HCT116 (cell line): ENCODE results near the gene PARP12. TPM values are rescaled to one million over a fixed set of nuclear protein-coding genes. Genes with fewer than 3 reads are reported as not detected.

Experiments used
- ATAC-seq: fragments of 200-7000 bp; cut with Tn5 transposase; 2 replicates; pipeline ENCODE4 v1.9.1; 2020; ENCODE audit warnings: mild to moderate bottlenecking, moderate library complexity
- BruUV-seq: library from RNA; stranded (reverse); fragments of 400-500 nt; replicated peaks from 2 replicates; lab custom pipeline; 2021; lab: Mats Ljungman, UMichigan
- CTCF ChIA-PET: fragments of 300-600 bp; sonication (Branson Sonifier 250); formaldehyde crosslinking; loops from one replicate; lab custom pipeline; 2021; ENCODE audit warnings: antibody characterized with exemption; lab: Charles Lee
- POLR2A ChIA-PET: fragments of 300-600, 350-600 bp; sonication (Branson Sonifier 250); formaldehyde crosslinking; loops from one replicate; lab custom pipeline; 2021; ENCODE audit warnings: antibody characterized with exemption; lab: Charles Lee
- RAD21 ChIA-PET, 2 experiments: fragments of 300-600 bp; sonication (Branson Sonifier 250); formaldehyde crosslinking; loops; one replicate each; lab custom pipeline; 2023; ENCODE audit warnings: low total read pairs in 2 of 2; ENCODE audit not compliant: uncharacterized antibody in 2 of 2, unreplicated experiment in 2 of 2, low non-redundant PET in 1 of 2; lab: Charles Lee
- DNase-seq: peaks from one replicate; pipeline ENCODE4 v3.0.0-alpha.2; 2010; ENCODE audit warnings: low read depth, low spot score
- H2AFZ ChIP-seq: fragments of 200-600 bp; shearing (Covaris generic), sonication (generic); 2 replicates; pipeline ENCODE4 v1.6.1; 2017; ENCODE audit warnings: low read depth, mixed run types, mixed read lengths, antibody characterized with exemption, low read length; ENCODE audit not compliant: poor library complexity, severe bottlenecking
- H3K27ac ChIP-seq: 2 replicates; pipeline ENCODE4 v1.5.1; 2012; ENCODE audit warnings: low read depth, low read length
- H3K27me3 ChIP-seq: fragments of 200-600 bp; sonication (generic); 2 replicates; pipeline ENCODE4 v1.6.1; 2016; ENCODE audit warnings: mixed run types, low read length, mixed read lengths; ENCODE audit not compliant: insufficient read depth
- H3K36me3 ChIP-seq, 2 experiments: fragments of 200-500 bp in 1 of 2; fragments of 200-600 bp in 1 of 2; sonication (Bioruptor generic) in 1 of 2; sonication (generic) in 1 of 2; 2 replicates each; pipeline versions ENCODE4 v1.5.1 to v1.6.1; 2014 to 2016; ENCODE audit warnings: low read length in 2 of 2, inconsistent platforms in 1 of 2, mixed read lengths in 1 of 2, mixed run types in 1 of 2; ENCODE audit not compliant: insufficient read depth in 2 of 2, control insufficient read depth in 1 of 2
- H3K4me1 ChIP-seq, 2 experiments: fragments of 200-600 bp in 1 of 2; sonication (generic) in 1 of 2; 2 replicates each; pipeline versions ENCODE4 v1.5.1 to v1.6.1; 2012 to 2017; ENCODE audit warnings: low read length in 2 of 2, inconsistent platforms in 1 of 2, mild to moderate bottlenecking in 1 of 2, mixed read lengths in 1 of 2, mixed run types in 1 of 2, moderate library complexity in 1 of 2; ENCODE audit not compliant: insufficient read depth in 2 of 2, control insufficient read depth in 1 of 2
- H3K4me2 ChIP-seq: fragments of 200-600 bp; sonication (generic); 2 replicates; pipeline ENCODE4 v1.6.1; 2017; ENCODE audit warnings: mixed run types, low read length, mixed read lengths
- H3K4me3 ChIP-seq, 2 experiments: fragments of 200-600 bp in 1 of 2; sonication (generic) in 1 of 2; replicated peaks in 1 of 2; 2 replicates each; pipeline ENCODE4 v1.5.1; 2011 to 2016; ENCODE audit warnings: low read length in 2 of 2, control low read depth in 1 of 2, low read depth in 1 of 2, mild to moderate bottlenecking in 1 of 2, mixed read lengths in 1 of 2, mixed run types in 1 of 2
- H3K79me2 ChIP-seq: fragments of 200-600 bp; sonication (generic); 2 replicates; pipeline ENCODE4 v1.6.1; 2017; ENCODE audit warnings: mild to moderate bottlenecking, mixed run types, low read length, moderate library complexity, mixed read lengths; ENCODE audit not compliant: insufficient read depth
- H3K9ac ChIP-seq: fragments of 200-600 bp; sonication (generic); 2 replicates; pipeline ENCODE4 v1.6.1; 2016; ENCODE audit warnings: low read length, mixed read lengths
- H3K9me2 ChIP-seq: fragments of 200-600 bp; sonication (generic), shearing (Covaris generic); 2 replicates; pipeline ENCODE4 v1.6.1; 2017; ENCODE audit warnings: mixed run types, mild to moderate bottlenecking, moderate library complexity; ENCODE audit not compliant: insufficient read depth
- H3K9me3 ChIP-seq, 2 experiments: fragments of 200-500 bp in 1 of 2; fragments of 200-600 bp in 1 of 2; sonication (Bioruptor generic) in 1 of 2; sonication (generic) in 1 of 2; 2 replicates each; pipeline ENCODE4 v1.6.1; 2014 to 2017; ENCODE audit warnings: low read length in 2 of 2, mixed read lengths in 2 of 2, inconsistent platforms in 1 of 2, low read depth in 1 of 2, mild to moderate bottlenecking in 1 of 2, mixed run types in 1 of 2, moderate library complexity in 1 of 2; ENCODE audit not compliant: control insufficient read depth in 1 of 2, insufficient read depth in 1 of 2
- H4K20me1 ChIP-seq: fragments of 200-600 bp; sonication (generic), shearing (Covaris generic); 2 replicates; pipeline ENCODE4 v1.6.1; 2017; ENCODE audit warnings: mixed run types, mild to moderate bottlenecking, moderate library complexity; ENCODE audit not compliant: insufficient read depth
- ATF3 ChIP-seq: IDR thresholded peaks from 2 replicates; pipeline ENCODE4 v1.6.1; 2012
- CBX3 ChIP-seq: IDR thresholded peaks from 2 replicates; pipeline ENCODE4 v1.6.1; 2012; ENCODE audit warnings: low read depth
- CEBPB ChIP-seq: IDR thresholded peaks from 2 replicates; pipeline ENCODE4 v1.6.1; 2012; ENCODE audit warnings: low read depth
- EGR1 ChIP-seq: IDR thresholded peaks from 2 replicates; pipeline ENCODE4 v1.6.1; 2012; ENCODE audit warnings: low read depth
- ELF1 ChIP-seq: IDR thresholded peaks from 2 replicates; pipeline ENCODE4 v1.6.1; 2012; ENCODE audit warnings: low read depth, borderline replicate concordance
- EZH2 ChIP-seq: fragments of 200-600 bp; sonication (generic); IDR thresholded peaks from 2 replicates; pipeline ENCODE4 v1.6.1; 2017; ENCODE audit warnings: antibody characterized with exemption, mixed run types
- EZH2phosphoT487 ChIP-seq: fragments of 200-600 bp; IDR thresholded peaks from 2 replicates; pipeline ENCODE4 v1.6.1; 2018; ENCODE audit warnings: antibody characterized with exemption, borderline replicate concordance
- FOSL1 ChIP-seq: IDR thresholded peaks from 2 replicates; pipeline ENCODE4 v1.6.1; 2012; ENCODE audit warnings: low read depth
- JUND ChIP-seq: IDR thresholded peaks from 2 replicates; pipeline ENCODE4 v1.6.1; 2012
- REST ChIP-seq: IDR thresholded peaks from 2 replicates; pipeline ENCODE4 v1.6.1; 2012; ENCODE audit warnings: low read depth
- SIN3A ChIP-seq: IDR thresholded peaks from 2 replicates; pipeline ENCODE4 v1.6.1; 2012; ENCODE audit warnings: low read depth
- SP1 ChIP-seq: IDR thresholded peaks from 2 replicates; pipeline ENCODE4 v1.6.1; 2012; ENCODE audit warnings: low read depth
- TCF7L2 ChIP-seq: IDR thresholded peaks from 2 replicates; pipeline ENCODE4 v1.7.0; 2011; ENCODE audit warnings: borderline replicate concordance, inconsistent platforms; ENCODE audit not compliant: insufficient read depth, insufficient read length; ENCODE audit errors: extremely low read depth
- YY1 ChIP-seq: IDR thresholded peaks from 2 replicates; pipeline ENCODE4 v1.6.1; 2011; ENCODE audit warnings: low read length, low read depth, moderate library complexity, mild to moderate bottlenecking; ENCODE audit not compliant: insufficient replicate concordance; ENCODE audit errors: extremely low read depth
- intact Hi-C: fragments of 100-400 bp; cut with micrococcal nuclease; formaldehyde crosslinking; loops from 2 replicates; pipeline ENCODE4 v1.10.0; 2022
- total RNA-seq: library from RNA; stranded (reverse); gene quantifications from one replicate; pipeline ENCODE4 v1.2.1, GENCODE V29; 2021; ENCODE audit not compliant: unreplicated experiment
- TF ChIP-seq, protein P1 (sequence below): IDR thresholded peaks from 2 replicates; pipeline ENCODE4 v1.6.1; 2011; ENCODE audit warnings: mild to moderate bottlenecking, low read length, moderate library complexity; ENCODE audit not compliant: insufficient replicate concordance; ENCODE audit errors: extremely low read depth

The PARP12 gene
- total RNA-seq, 1 experiment from 2014 or later = 17.7 TPM

GRCh38 chr7:140068033-140068432 lies 5.3 kb upstream of the PARP12 start:
- ATAC-seq (no peak), DNase-seq (no peak)
- H3K4me2 ChIP-seq = no peak overlapping the region
- H3K27ac ChIP-seq = no peak overlapping the region
- ChIA-PET CTCF (no interaction called here), POLR2A (no interaction called here), RAD21 (no interaction called here)
- no peaks in the 10 kb centered on the region for H4K20me1 ChIP-seq
- H3K27me3 ChIP-seq = no peaks in the 10 kb centered on the region
- intact Hi-C loops = no loop called here
- no peak overlapping the region for H3K4me3 ChIP-seq
- TF ChIP-seq JUND (no peak), EZH2phosphoT487 (no peak), REST (no peak), CBX3 (no peak), SIN3A (no peak)
- H3K9ac ChIP-seq = no peak overlapping the region
- no peak overlapping the region for H2AFZ ChIP-seq
- H3K9me3 ChIP-seq = peaks cover 0 to 9% of the 10 kb centered on the region in 2 experiments; a peak in 1 of 4 replicates
- peaks cover 6 to 7% of the 10 kb centered on the region in 2 experiments; a peak in 3 of 4 replicates for H3K4me1 ChIP-seq
- H3K36me3 ChIP-seq = no peaks in the 10 kb centered on the region
- no peaks in the 10 kb centered on the region for H3K9me2 ChIP-seq
- BruUV-seq = no TSS peak
- H3K79me2 ChIP-seq = no peaks in the 10 kb centered on the region

- intact Hi-C loops = no loop called here
- BruUV-seq = no TSS peak
- TF ChIP-seq, protein P1, sequence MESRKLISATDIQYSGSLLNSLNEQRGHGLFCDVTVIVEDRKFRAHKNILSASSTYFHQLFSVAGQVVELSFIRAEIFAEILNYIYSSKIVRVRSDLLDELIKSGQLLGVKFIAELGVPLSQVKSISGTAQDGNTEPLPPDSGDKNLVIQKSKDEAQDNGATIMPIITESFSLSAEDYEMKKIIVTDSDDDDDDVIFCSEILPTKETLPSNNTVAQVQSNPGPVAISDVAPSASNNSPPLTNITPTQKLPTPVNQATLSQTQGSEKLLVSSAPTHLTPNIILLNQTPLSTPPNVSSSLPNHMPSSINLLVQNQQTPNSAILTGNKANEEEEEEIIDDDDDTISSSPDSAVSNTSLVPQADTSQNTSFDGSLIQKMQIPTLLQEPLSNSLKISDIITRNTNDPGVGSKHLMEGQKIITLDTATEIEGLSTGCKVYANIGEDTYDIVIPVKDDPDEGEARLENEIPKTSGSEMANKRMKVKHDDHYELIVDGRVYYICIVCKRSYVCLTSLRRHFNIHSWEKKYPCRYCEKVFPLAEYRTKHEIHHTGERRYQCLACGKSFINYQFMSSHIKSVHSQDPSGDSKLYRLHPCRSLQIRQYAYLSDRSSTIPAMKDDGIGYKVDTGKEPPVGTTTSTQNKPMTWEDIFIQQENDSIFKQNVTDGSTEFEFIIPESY = no peak
- TF ChIP-seq ELF1 = no peak
- no peak for TF ChIP-seq EGR1
- TF ChIP-seq SP1 = no peak
- no peak for TF ChIP-seq EZH2
- no peak for TF ChIP-seq SIN3A
- TF ChIP-seq CBX3 = no peak
- no peak for TF ChIP-seq EZH2phosphoT487
- TF ChIP-seq FOSL1 = no peak
- no peak for TF ChIP-seq YY1
- no peak for TF ChIP-seq TCF7L2
- no peak for TF ChIP-seq CEBPB
- no peak for TF ChIP-seq ATF3
These were observed 4.3 kb upstream of the PARP12 start for GRCh38 chr7:140067052-140067451.

More at GRCh38 chr7:140067052-140067451, 4.3 kb upstream of the PARP12 start:
- no peaks in the 10 kb centered on the region for H3K9me2 ChIP-seq
- H3K36me3 ChIP-seq = no peaks in the 10 kb centered on the region
- no peaks in the 10 kb centered on the region for H3K27me3 ChIP-seq
- H3K4me1 ChIP-seq = peaks cover 6 to 15% of the 10 kb centered on the region in 2 experiments; a peak in 3 of 4 replicates
- peaks cover under 1% of the 10 kb centered on the region; the same call in 1 of the 2 replicates for H3K79me2 ChIP-seq
- no peak overlapping the region for H3K27ac ChIP-seq
- ChIA-PET CTCF (no interaction called here), RAD21 (no interaction called here), POLR2A (no interaction called here)
- H3K4me3 ChIP-seq = no peak overlapping the region
- H4K20me1 ChIP-seq = no peaks in the 10 kb centered on the region
- H2AFZ ChIP-seq = no peak overlapping the region
- peaks cover 0 to 9% of the 10 kb centered on the region in 2 experiments; a peak in 1 of 4 replicates for H3K9me3 ChIP-seq
- no peak overlapping the region for H3K9ac ChIP-seq
- DNase-seq (no peak), ATAC-seq (no peak)
- no peak overlapping the region for H3K4me2 ChIP-seq
